GM12864 (cell line): Measurements from ENCODE around the gene HMBS.

Experiments
- DNase-seq: peaks from one replicate; pipeline ENCODE4 v3.0.0-alpha.2; 2011; ENCODE audit warnings: low read depth
- H3K4me3 ChIP-seq: 2 replicates; pipeline ENCODE4 v1.5.1; 2011; ENCODE audit warnings: mild to moderate bottlenecking, low read depth, low read length, control low read depth
- CTCF ChIP-seq: IDR thresholded peaks from 2 replicates; pipeline ENCODE4 v1.5.1; 2011; ENCODE audit warnings: low read depth, mild to moderate bottlenecking, moderate library complexity, low read length, control low read depth, inconsistent platforms; ENCODE audit errors: missing control alignments

HMBS gene

GRCh38 chr11:119047205-119047604, 37.5 kb upstream of the HMBS start:
- no peak for TF ChIP-seq CTCF
- H3K4me3 ChIP-seq, result no peak overlapping the region
- DNase-seq, result no peak

DNA sequence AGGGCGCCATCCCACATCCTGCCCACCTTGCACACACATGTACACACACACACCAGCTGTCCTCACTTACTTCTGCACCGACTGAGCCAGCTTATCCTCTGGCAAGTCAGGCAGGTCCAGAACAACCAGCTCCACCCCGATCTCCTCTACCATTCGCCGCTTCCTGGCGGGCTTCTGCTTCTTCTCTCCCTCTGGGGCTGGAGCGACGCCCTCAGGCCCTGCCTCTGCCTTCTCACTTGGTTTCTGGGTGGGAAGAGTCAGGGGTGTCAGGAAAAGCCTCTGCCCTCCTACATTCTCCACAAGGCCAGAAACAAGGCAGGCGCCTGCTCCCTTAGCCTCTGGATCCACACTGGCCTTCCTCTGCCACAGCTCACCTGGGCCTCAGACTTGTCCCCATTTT, 36.0 kb upstream of the HMBS start:
- no peak overlapping the region for H3K4me3 ChIP-seq
- DNase-seq, result no peak
- TF ChIP-seq CTCF, result no peak

DNA sequence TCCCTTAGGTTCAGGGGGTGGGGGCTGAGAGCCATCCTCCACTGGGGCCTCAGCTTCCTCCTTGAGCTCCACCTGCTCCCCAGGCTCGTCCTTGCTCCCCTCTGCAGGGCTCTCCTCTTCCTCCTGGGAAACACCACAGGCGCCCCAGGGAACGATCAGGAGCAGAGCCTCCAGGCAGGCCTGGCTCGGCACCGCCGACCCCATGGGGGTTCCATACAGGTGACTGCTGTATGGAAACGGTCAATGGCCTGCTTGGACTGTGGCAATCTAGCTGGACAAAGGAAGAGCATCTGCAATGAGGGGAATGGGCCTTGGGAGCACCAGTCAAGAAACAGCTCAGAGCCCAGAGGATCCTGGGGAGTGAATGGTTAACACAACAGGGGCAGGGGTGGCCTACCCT, 35.6 kb upstream of the HMBS start:
- no peak for DNase-seq
- H3K4me3 ChIP-seq, result no peak overlapping the region
- TF ChIP-seq CTCF, result no peak

GRCh38 chr11:119051440-119052162, 33.1 kb upstream of the HMBS start:
- peak overlapping the region; percentile 5 for H3K4me3 ChIP-seq
- DNase-seq, result no peak
- no peak for TF ChIP-seq CTCF

DNA sequence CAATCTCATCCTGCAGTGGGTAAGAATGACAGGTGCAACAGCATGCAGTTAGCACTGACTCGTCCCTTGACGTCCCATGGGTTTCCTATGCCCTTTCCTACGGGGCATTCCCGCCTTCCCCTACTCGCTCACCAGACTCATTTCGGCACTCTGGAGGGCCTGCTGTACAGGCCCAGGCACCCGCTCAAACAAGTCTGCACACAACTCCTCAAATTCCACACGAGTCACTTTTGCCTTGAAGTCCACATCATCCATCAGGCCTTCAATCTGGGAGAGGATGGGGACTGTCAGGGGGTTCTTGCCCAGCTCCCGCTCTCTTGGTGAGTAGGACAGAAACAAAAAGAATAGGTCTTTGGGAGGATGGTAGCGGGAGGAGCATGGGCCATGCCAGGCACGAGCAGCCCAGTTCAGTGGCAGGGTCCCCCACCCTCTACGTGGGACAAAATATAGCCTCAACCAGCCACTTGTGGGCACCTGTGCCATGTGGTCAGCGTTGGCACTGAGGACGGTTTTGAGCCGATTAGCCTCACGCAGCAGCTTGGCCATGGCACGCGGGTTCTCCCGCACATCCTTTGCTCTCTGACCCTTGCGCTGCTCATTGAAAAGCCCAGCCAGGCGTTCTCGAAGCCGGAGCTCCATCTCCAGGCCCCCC, 32.4 kb upstream of the HMBS start:
- no peak overlapping the region for H3K4me3 ChIP-seq
- no peak for TF ChIP-seq CTCF
- DNase-seq, result no peak

GRCh38 chr11:119054418-119054817, 30.3 kb upstream of the HMBS start:
- no peak for TF ChIP-seq CTCF
- no peak for DNase-seq
- no peak overlapping the region for H3K4me3 ChIP-seq

DNA sequence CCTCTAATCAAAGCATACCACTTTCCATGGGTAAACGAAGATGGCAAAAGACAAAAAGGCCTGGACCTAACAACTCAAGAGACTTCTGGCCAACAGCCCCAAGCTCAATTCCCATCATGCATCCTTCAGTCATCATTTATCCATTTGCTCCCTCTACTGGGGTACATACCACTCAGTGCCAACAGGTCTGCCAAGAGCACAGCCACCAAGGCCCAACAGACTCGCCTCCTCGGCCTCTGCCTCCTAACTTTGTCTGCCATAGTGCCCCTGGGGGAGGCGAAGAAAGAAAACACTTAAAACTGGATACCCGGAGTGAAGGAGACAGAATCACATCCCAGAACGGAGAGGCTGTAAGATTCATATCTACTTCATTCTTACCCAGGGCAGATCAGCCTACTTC, 28.8 kb upstream of the HMBS start:
- peak overlapping the region; percentile 68 for H3K4me3 ChIP-seq
- TF ChIP-seq CTCF, result no peak
- DNase-seq, result no peak
